ENCODE data around the gene POLR2F. TPM values are rescaled to one million over a fixed set of nuclear protein-coding genes. Genes with fewer than 3 reads are reported as not detected.
"Not testable (repeated sequence)": the region's sequence is repeated elsewhere in the genome, so short reads cannot be mapped to it uniquely, and the experiment has no call there.

The POLR2F gene
- total RNA-seq, 1 donor from 2014 or later, result 57.9 TPM

DNA sequence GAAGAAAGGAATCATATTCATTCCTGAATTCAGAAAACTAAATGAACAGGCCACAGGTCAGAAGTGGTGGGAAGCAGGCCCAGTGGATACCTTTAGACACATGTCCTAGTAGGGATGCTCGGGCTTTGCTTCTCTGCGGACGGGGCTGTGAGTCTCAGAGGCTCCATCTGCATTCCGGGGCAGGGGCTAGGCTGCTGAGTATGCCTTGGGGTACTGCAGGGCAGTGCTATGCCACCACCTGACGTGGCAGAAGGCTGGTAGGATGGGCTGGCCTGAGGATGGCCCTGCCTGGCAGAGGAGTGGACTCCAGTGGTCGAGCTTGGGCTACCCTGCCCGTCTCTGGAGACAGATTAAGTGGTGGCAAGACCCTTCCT is 9.7 kb upstream of the POLR2F start:
- Histone ChIP-seq H3K9me3 (no peaks in the 10 kb centered on the region), H3K36me3 (peaks cover 0 to 32% of the 10 kb centered on the region in 2 donors), H3K4me1 (no peaks in the 10 kb centered on the region), H3K4me3 (no peak overlapping the region), H3K27me3 (no peaks in the 10 kb centered on the region), H3K27ac (no peak overlapping the region)
- DNase-seq (ENCODE audit: extremely low spot score in 2 of 2), result no peak
- intact Hi-C loops (cut with DNase I), result no loop called here
- TF ChIP-seq POLR2AphosphoS5 (IDR thresholded peaks at IDR 0.05; ENCODE audit: insufficient read depth in 1 of 2, low read depth in 1 of 2), result no peak
- TF ChIP-seq, protein P1, sequence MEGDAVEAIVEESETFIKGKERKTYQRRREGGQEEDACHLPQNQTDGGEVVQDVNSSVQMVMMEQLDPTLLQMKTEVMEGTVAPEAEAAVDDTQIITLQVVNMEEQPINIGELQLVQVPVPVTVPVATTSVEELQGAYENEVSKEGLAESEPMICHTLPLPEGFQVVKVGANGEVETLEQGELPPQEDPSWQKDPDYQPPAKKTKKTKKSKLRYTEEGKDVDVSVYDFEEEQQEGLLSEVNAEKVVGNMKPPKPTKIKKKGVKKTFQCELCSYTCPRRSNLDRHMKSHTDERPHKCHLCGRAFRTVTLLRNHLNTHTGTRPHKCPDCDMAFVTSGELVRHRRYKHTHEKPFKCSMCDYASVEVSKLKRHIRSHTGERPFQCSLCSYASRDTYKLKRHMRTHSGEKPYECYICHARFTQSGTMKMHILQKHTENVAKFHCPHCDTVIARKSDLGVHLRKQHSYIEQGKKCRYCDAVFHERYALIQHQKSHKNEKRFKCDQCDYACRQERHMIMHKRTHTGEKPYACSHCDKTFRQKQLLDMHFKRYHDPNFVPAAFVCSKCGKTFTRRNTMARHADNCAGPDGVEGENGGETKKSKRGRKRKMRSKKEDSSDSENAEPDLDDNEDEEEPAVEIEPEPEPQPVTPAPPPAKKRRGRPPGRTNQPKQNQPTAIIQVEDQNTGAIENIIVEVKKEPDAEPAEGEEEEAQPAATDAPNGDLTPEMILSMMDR (IDR thresholded peaks at IDR 0.05), result no peak
- TF ChIP-seq POLR2A (IDR thresholded peaks at IDR 0.05), result no peak

DNA sequence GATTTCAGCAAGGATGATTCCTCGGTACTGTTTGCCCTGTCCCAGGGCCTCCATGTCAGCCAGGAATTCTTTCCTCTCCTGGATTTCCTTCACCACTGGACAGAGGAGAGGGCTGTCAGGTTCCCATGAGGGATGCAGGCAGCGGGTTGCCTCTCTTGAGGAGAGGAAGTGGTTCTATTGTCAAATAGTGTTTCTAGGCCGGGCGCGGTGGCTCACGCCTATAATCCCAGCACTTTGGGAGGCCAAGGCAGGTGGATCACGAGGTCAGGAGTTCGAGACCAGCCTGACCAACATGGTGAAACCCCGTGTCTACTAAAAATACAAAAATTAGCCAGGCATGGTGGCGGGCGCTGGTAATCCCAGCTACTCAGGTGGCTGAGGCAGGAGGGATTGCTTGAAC is 9.1 kb upstream of the POLR2F start:
- H3K27me3 ChIP-seq; H3K4me3 ChIP-seq; H3K27ac ChIP-seq; H3K4me1 ChIP-seq; DNase-seq (ENCODE audit: extremely low spot score in 2 of 2); H3K9me3 ChIP-seq; intact Hi-C loops (cut with DNase I): not testable (repeated sequence)
- peaks cover 0 to 28% of the 10 kb centered on the region in 2 donors for H3K36me3 ChIP-seq

DNA sequence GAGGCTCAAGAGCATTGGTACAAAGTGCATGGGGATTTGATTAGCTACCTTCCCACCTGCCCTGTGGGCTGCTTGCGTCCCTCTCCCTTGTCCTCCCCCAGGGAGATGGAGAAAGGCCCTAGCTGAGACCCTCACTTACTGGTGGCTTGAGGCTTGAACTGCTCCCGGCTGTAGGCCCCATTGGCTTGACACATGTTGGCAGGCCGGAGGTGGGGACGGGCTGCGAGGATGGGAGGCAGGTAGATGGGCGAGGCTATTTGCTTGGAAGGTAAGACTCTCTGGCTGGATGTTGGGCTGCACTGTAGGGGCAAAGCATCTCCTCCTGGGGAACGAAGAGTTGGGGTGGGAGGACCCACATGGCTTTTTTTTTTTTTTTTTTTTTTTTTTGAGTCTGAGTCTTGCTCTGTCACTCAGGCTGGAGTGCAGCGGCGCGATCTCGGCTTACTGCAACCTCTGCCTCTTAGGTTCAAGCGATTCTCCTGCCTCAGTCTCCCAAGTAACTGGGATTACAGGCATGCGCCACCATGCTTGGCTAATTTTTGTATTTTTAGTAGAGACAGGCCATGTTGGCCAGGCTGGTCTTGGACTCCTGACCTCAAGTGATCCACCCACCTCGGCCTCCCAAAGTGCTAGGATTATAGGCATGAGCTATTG is 6.2 kb upstream of the POLR2F start:
- intact Hi-C loops (cut with DNase I); H3K4me3 ChIP-seq; DNase-seq (ENCODE audit: extremely low spot score in 2 of 2); H3K9me3 ChIP-seq; H3K36me3 ChIP-seq; H3K27me3 ChIP-seq; H3K27ac ChIP-seq; H3K4me1 ChIP-seq: not testable (repeated sequence)

DNA sequence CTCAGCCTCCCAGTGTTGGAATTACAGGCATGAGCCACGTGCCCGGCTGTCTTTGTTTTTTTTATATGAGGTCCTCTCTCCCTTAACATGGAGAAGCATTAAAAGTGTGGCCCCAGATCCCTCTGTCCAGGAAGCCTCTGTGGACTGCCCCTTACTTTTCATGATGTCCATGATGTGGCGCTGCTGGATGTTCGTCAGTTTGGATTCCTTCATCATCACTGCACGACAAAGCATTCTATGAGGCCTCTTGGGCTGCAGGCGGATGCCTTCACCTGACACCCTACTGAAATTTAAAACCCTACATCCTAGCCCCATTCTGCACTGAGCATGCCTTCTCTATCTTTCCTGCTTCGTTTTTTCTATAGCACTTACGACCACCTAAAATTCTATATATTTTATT is 2.2 kb upstream of the POLR2F start:
- intact Hi-C loops (cut with DNase I), result loop anchor here (10.0 kb wide), 1 partner anchor 243 kb away; no protein-coding TSS in a partner anchor
- H3K27me3 ChIP-seq, result no peaks in the 10 kb centered on the region
- no peak overlapping the region for H3K4me3 ChIP-seq
- no peaks in the 10 kb centered on the region for H3K9me3 ChIP-seq
- TF ChIP-seq POLR2A (IDR thresholded peaks at IDR 0.05) (no peak), POLR2AphosphoS5 (IDR thresholded peaks at IDR 0.05; ENCODE audit: insufficient read depth in 1 of 2, low read depth in 1 of 2) (no peak)
- TF ChIP-seq, protein P1 (IDR thresholded peaks at IDR 0.05), result no peak
- H3K27ac ChIP-seq, result no peak overlapping the region
- H3K4me1 ChIP-seq, result peaks cover 33% of the 10 kb centered on the region
- peaks cover 0 to 7% of the 10 kb centered on the region in 2 donors for H3K36me3 ChIP-seq
- DNase-seq (ENCODE audit: extremely low spot score in 2 of 2), result no peak

DNA sequence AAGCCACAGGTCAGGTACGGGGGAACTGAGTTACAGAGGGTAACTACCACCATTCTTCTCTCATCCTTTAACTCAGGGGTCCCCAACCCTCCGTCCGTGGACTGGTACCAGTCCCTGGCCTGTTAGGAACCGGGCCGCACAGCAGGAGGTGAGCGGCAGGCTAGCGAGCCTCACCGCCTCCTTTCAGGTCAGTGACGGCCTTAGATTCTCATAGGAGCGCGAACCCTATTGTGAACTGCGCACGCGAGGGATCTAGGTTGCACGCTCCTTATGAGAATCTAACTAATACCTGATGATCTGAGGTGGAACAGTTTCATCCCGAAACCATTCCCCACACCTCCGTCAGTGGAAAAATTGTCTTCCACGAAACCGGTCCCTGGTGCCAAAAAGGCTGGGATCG is 870 bp upstream of the POLR2F start:
- intact Hi-C loops (cut with DNase I), result loop anchor here (10.0 kb wide), 1 partner anchor 242 kb away; no protein-coding TSS in a partner anchor
- peaks cover 33% of the 10 kb centered on the region for H3K4me1 ChIP-seq
- H3K36me3 ChIP-seq, result peaks cover 0 to 17% of the 10 kb centered on the region in 2 donors
- not testable (repeated sequence) for DNase-seq (ENCODE audit: extremely low spot score in 2 of 2); H3K9me3 ChIP-seq; H3K27me3 ChIP-seq
- peak overlapping the region; percentile 66 for H3K27ac ChIP-seq
- H3K4me3 ChIP-seq, result peak overlapping the region; percentile 95 to 99

DNA sequence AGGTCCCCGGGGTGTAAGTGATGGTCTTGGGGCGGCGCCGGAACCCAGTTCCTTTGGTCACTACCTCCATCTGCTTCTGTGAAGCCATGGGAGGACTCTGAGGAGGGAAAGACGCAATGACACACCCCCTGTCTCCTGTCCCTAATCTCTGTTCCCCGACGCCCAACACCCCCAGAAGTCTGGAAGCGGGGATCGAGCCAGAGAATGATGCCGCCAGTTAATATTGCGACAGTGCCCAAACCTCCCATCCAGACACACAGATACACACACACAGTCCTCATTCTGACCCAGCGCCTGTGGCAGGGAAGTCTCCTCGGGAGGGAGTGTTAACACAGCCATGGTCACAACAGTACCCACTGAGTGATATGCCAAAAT is 450 bp upstream of the POLR2F start:
- no peak for DNase-seq (ENCODE audit: extremely low spot score in 2 of 2)
- Histone ChIP-seq H3K27ac (peak overlapping the region; percentile 66), H3K4me1 (peaks cover 33% of the 10 kb centered on the region), H3K27me3 (no peaks in the 10 kb centered on the region), H3K36me3 (peaks cover 0 to 22% of the 10 kb centered on the region in 2 donors), H3K4me3 (peak overlapping the region; percentile 95 to 99), H3K9me3 (no peaks in the 10 kb centered on the region)
- TF ChIP-seq POLR2A (IDR thresholded peaks at IDR 0.05) (no peak), POLR2AphosphoS5 (IDR thresholded peaks at IDR 0.05; ENCODE audit: insufficient read depth in 1 of 2, low read depth in 1 of 2) (no peak)
- TF ChIP-seq, protein P1 (IDR thresholded peaks at IDR 0.05), result no peak
- intact Hi-C loops (cut with DNase I), result loop anchor here (10.0 kb wide), 1 partner anchor 242 kb away; no protein-coding TSS in a partner anchor

All from vagina (tissue), 2 donors.